PC-9 (cell line): ENCODE results near the gene TMEM205.

Experiments
- CTCF ChIP-seq: fragments of 200-600 bp; sonication (generic); conservative IDR thresholded peaks from 2 replicates; pipeline ENCODE4 v1.6.1; 2017; ENCODE audit warnings: mixed run types, antibody characterized with exemption, mild to moderate bottlenecking, moderate library complexity
- EZH2 ChIP-seq: fragments of 200-600 bp; sonication (generic); IDR thresholded peaks from 2 replicates; pipeline ENCODE4 v1.8.0; 2017; ENCODE audit warnings: antibody characterized with exemption, low read depth

DNA sequence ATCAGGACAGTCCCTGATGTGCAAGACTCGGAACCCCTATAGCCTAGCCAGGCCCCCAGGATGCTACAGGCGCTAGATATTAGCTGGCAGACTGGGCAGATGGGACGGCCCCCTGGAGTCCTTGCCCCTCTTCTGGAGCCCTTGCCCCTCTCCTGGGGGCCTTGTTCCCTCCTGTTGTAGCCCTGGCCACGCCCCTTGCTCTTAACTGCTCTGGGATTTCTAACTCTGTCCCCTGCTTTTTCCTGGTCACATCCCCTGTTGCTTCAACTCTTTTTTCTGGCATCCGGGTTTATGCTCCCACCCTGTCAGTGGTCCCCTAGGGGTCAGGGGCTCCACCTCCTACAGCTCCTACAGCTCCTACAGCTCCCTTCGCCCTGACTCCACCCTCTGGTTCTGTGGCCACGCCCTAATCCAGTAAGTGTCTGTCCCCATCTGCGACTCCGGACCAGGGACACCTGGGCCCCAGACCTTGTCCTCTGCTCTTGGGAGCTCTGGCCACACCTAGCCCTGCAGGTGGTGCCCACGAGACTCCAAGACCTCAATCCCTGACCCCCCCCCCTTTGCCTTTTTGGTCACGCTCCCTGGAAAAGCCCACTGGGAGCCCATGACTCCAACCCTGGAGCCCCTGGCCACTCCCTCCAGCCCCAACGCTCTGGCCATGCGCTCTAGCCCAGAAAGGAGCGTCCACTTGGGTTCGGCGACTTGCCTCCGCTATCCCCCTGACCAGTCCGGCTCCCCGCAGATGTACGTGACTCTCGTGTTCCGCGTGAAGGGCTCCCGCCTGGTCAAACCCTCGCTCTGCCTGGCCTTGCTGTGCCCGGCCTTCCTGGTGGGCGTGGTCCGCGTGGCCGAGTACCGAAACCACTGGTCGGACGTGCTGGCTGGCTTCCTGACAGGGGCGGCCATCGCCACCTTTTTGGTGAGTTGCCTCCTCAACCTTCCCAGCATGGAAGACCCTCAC, 16.0 kb upstream of the TMEM205 start:
- TF ChIP-seq CTCF (no peak), EZH2 (no peak)
